Motor neuron (in vitro differentiated cells): ENCODE measurements around the gene MMP21. TPM values are rescaled to one million over a fixed set of nuclear protein-coding genes. Genes with fewer than 3 reads are reported as not detected.

Experiments used
- total RNA-seq, 8 experiments: library from RNA; unstranded; fragments of 300-600 nt; gene quantifications; 2 replicates each; pipeline versions ENCODE4 v1.2.3 to v1.2.4, GENCODE V29; 2022

Gene MMP21
- total RNA-seq, 8 experiments from 2014 or later = 0.09 to 0.49 (median 0.15) TPM; not detected in 4

Other genes starting within 250 kb of the MMP21 start
- gene TEX36, start 92.7 kb downstream of the MMP21 start, total RNA-seq = under 1 TPM in 2 of 8 experiments, not detected in 6; 0.46 to 0.52 TPM
- gene EDRF1, start 56.1 kb downstream of the MMP21 start, total RNA-seq = 10 to 100 TPM; 22.6 to 51.2 (median 28.4) TPM
- gene UROS, start 47.4 kb upstream of the MMP21 start, total RNA-seq = 100 to 1,000 TPM in 1 of 8 experiments, 10 to 100 TPM in 7; 35.5 to 101 (median 65.9) TPM
- 100 to 1,000 TPM in 1 of 8 experiments, 10 to 100 TPM in 7; 47.9 to 109 (median 73.8) TPM for gene BCCIP, start 47.7 kb upstream of the MMP21 start, total RNA-seq
- 10 to 100 TPM; 18.8 to 33.0 (median 25.9) TPM for gene DHX32, start 105.5 kb upstream of the MMP21 start, total RNA-seq
- gene FANK1, start 120.7 kb upstream of the MMP21 start, total RNA-seq = 10 to 100 TPM in 1 of 8 experiments, 1 to 10 TPM in 6, under 1 TPM in 1; 0.99 to 45.9 (median 3.6) TPM